Measurements from ENCODE around the gene HOXC13. TPM values are rescaled to one million over a fixed set of nuclear protein-coding genes. Genes with fewer than 3 reads are reported as not detected.

HOXC13 gene
- total RNA-seq, 1 donor from 2014 or later = not detected

GRCh38 chr12:53989227-53990113 lies 50.8 kb downstream of the HOXC13 start:
- H3K27me3 ChIP-seq = peaks cover 38% of the 10 kb centered on the region
- no peak for DNase-seq (ENCODE audit: extremely low spot score in 2 of 2)
- H3K9me3 ChIP-seq = no peaks in the 10 kb centered on the region
- peaks cover 24% of the 10 kb centered on the region for H3K4me1 ChIP-seq
- intact Hi-C loops (cut with DNase I) = no loop called here
- no peaks in the 10 kb centered on the region for H3K36me3 ChIP-seq
- no peak overlapping the region for H3K4me3 ChIP-seq
- TF ChIP-seq POLR2A (IDR thresholded peaks at IDR 0.05) (no peak), POLR2AphosphoS5 (IDR thresholded peaks at IDR 0.05; ENCODE audit: insufficient read depth in 1 of 2, low read depth in 1 of 2) (no peak), CTCF (IDR thresholded peaks at IDR 0.05) (no peak)
- no peak overlapping the region for H3K27ac ChIP-seq

GRCh38 chr12:53990311-53991076 lies 51.9 kb downstream of the HOXC13 start:
- intact Hi-C loops (cut with DNase I) = no loop called here
- TF ChIP-seq POLR2A (IDR thresholded peaks at IDR 0.05) = no peak
- no peak overlapping the region for H3K27ac ChIP-seq
- H3K9me3 ChIP-seq = no peaks in the 10 kb centered on the region
- H3K27me3 ChIP-seq = peaks cover 36% of the 10 kb centered on the region
- no peak overlapping the region for H3K4me3 ChIP-seq
- peaks cover 26% of the 10 kb centered on the region for H3K4me1 ChIP-seq
- no peaks in the 10 kb centered on the region for H3K36me3 ChIP-seq
- DNase-seq (ENCODE audit: extremely low spot score in 2 of 2) = no peak

GRCh38 chr12:53991077-53991460 lies 52.4 kb downstream of the HOXC13 start:
- H3K4me3 ChIP-seq = no peak overlapping the region
- H3K4me1 ChIP-seq = peaks cover 26% of the 10 kb centered on the region
- intact Hi-C loops (cut with DNase I) = no loop called here
- TF ChIP-seq POLR2AphosphoS5 (IDR thresholded peaks at IDR 0.05; ENCODE audit: insufficient read depth in 1 of 2, low read depth in 1 of 2) (no peak), POLR2A (IDR thresholded peaks at IDR 0.05) (no peak), CTCF (IDR thresholded peaks at IDR 0.05) (no peak)
- peaks cover 33% of the 10 kb centered on the region for H3K27me3 ChIP-seq
- H3K36me3 ChIP-seq = no peaks in the 10 kb centered on the region
- H3K27ac ChIP-seq = no peak overlapping the region
- no peak for DNase-seq (ENCODE audit: extremely low spot score in 2 of 2)
- no peaks in the 10 kb centered on the region for H3K9me3 ChIP-seq

GRCh38 chr12:53992377-53992889 lies 53.8 kb downstream of the HOXC13 start:
- intact Hi-C loops (cut with DNase I) = no loop called here
- no peaks in the 10 kb centered on the region for H3K9me3 ChIP-seq
- no peak for TF ChIP-seq POLR2AphosphoS5 (IDR thresholded peaks at IDR 0.05; ENCODE audit: insufficient read depth in 1 of 2, low read depth in 1 of 2)
- no peak for TF ChIP-seq CTCF (IDR thresholded peaks at IDR 0.05)
- TF ChIP-seq POLR2A (IDR thresholded peaks at IDR 0.05) = no peak
- no peak for DNase-seq (ENCODE audit: extremely low spot score in 2 of 2)
- H3K27me3 ChIP-seq = peaks cover 38% of the 10 kb centered on the region
- H3K4me3 ChIP-seq = no peak overlapping the region
- H3K36me3 ChIP-seq = no peaks in the 10 kb centered on the region
- H3K4me1 ChIP-seq = peaks cover 24% of the 10 kb centered on the region
- no peak overlapping the region for H3K27ac ChIP-seq

- Histone ChIP-seq H3K4me1 (peaks cover 24% of the 10 kb centered on the region), H3K27me3 (peaks cover 42% of the 10 kb centered on the region)
- intact Hi-C loops (cut with DNase I) = no loop called here
Observed at GRCh38 chr12:53993162-53994008, 54.8 kb downstream of the HOXC13 start.

More at GRCh38 chr12:53993162-53994008, 54.8 kb downstream of the HOXC13 start:
- Histone ChIP-seq H3K4me3 (no peak overlapping the region), H3K36me3 (no peaks in the 10 kb centered on the region), H3K27ac (no peak overlapping the region), H3K9me3 (no peaks in the 10 kb centered on the region)
- DNase-seq (ENCODE audit: extremely low spot score in 2 of 2) = no peak
- TF ChIP-seq CTCF (IDR thresholded peaks at IDR 0.05) = no peak
- no peak for TF ChIP-seq POLR2A (IDR thresholded peaks at IDR 0.05)
- TF ChIP-seq POLR2AphosphoS5 (IDR thresholded peaks at IDR 0.05; ENCODE audit: insufficient read depth in 1 of 2, low read depth in 1 of 2) = no peak
